ENCODE data around the gene AHCYL2.

Gene AHCYL2

GRCh38 chr7:129431911-129432643, 207.2 kb downstream of the AHCYL2 start:
- DNase-seq (ENCODE audit: low read depth) = no peak
- TF ChIP-seq CTCF (conservative IDR thresholded peaks at IDR 0.05; ENCODE audit: control insufficient read depth, insufficient read depth, low read depth, low read length) = no peak
- H3K4me3 ChIP-seq (ENCODE audit: control insufficient read depth, low read depth, low read length) = no peak overlapping the region

DNA sequence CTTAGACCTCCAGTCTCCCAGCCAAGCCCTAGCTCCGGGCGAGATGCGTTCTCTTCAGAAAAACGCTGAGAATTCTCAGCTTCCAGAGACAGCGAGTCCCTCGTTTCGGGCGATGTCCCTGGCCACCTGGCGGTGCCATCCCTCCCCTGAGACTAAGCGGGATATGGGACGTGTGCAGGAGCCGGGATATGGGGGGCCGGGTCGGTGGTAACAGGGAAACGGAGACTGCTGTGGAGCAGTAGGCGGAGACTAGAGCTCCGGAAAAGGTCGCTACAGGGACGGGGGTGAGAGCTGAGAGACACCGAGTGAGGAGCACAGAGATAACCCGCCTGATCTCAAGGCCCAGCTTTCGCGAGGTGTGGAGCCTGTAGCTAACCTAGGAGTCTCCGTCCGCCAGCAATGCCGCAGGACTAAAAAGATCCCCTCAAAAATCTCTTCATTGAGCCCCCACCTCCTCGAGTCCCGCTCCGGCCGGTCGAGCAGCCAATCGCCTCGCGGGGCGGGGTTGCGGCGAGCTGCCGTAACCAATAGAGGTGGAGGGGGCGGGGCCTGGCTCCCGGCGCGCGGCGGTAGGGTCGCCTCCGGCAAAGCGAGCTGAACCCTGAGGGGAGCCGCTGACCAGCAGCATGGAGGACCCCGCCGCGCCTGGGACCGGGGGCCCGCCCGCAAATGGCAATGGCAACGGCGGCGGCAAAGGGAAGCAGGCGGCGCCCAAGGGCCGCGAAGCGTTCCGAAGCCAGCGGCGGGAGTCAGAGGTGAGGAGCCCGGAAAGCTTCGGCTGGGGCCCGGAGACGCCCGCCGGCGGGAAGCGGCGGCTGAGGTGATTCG, 209.2 kb downstream of the AHCYL2 start, which contains the start of gene STRIP2:
STRIP2 (plus strand) TSS at position 586 of the 828 bp plus-strand sequence; CDS start at position 627, 41 bp downstream.
- DNase-seq (ENCODE audit: low read depth) = peak; percentile 55
- TF ChIP-seq CTCF (conservative IDR thresholded peaks at IDR 0.05; ENCODE audit: control insufficient read depth, insufficient read depth, low read depth, low read length) = no peak
- H3K4me3 ChIP-seq (ENCODE audit: control insufficient read depth, low read depth, low read length) = peak within 1 kb of the TSS; percentile 77

- DNase-seq (ENCODE audit: low read depth) = peak; percentile 7
- TF ChIP-seq CTCF (conservative IDR thresholded peaks at IDR 0.05; ENCODE audit: control insufficient read depth, insufficient read depth, low read depth, low read length) = no peak
- H3K4me3 ChIP-seq (ENCODE audit: control insufficient read depth, low read depth, low read length) = peak overlapping the region; percentile 77
Measured at GRCh38 chr7:129434675-129435318, 210.0 kb downstream of the AHCYL2 start.

DNA sequence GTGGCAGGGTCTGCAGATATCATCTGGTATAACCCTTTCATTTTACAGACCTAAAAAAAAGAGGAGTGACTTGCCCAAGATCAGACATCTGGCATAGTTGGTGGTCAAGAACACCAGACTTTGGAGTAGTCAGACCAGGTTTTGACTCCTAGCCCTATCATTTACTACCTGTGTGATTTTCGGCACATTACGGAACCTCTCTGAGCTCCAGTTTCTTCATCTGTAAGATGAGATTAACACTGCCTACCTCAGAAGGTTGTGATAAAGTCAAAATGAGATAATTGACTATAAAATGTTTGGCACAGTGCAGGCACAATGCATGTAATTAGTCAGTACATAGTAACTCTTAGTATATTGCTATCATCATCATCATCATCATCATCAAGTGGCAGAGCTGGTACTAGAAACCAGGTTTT, 210.6 kb downstream of the AHCYL2 start:
- DNase-seq (ENCODE audit: low read depth) = no peak
- H3K4me3 ChIP-seq (ENCODE audit: control insufficient read depth, low read depth, low read length) = peak overlapping the region; percentile 77

GRCh38 chr7:129436335-129436923, 211.6 kb downstream of the AHCYL2 start:
- TF ChIP-seq CTCF (conservative IDR thresholded peaks at IDR 0.05; ENCODE audit: control insufficient read depth, insufficient read depth, low read depth, low read length) = no peak
- no peak overlapping the region for H3K4me3 ChIP-seq (ENCODE audit: control insufficient read depth, low read depth, low read length)
- no peak for DNase-seq (ENCODE audit: low read depth)

More for the DNA sequence above, 210.6 kb downstream of the AHCYL2 start:
- no peak for TF ChIP-seq CTCF (conservative IDR thresholded peaks at IDR 0.05; ENCODE audit: control insufficient read depth, insufficient read depth, low read depth, low read length)

- no peak for DNase-seq (ENCODE audit: low read depth)
- H3K4me3 ChIP-seq (ENCODE audit: control insufficient read depth, low read depth, low read length) = no peak overlapping the region
- no peak for TF ChIP-seq CTCF (conservative IDR thresholded peaks at IDR 0.05; ENCODE audit: control insufficient read depth, insufficient read depth, low read depth, low read length)
Measured at GRCh38 chr7:129437190-129437589, 212.4 kb downstream of the AHCYL2 start.
